GM12878 (cell line): Measurements from ENCODE around the gene BPNT1. TPM values are rescaled to one million over a fixed set of nuclear protein-coding genes. Genes with fewer than 3 reads are reported as not detected.
A peak's percentile ranks its signal among the peaks of the same experiment; 100 is the strongest.
"Not testable (repeated sequence)": the region's sequence is repeated elsewhere in the genome, so short reads cannot be mapped to it uniquely, and the experiment has no call there.

Experiments
- ATAC-seq: fragments of 200-7000 bp; cut with Tn5 transposase; 3 replicates; pipeline ENCODE4 v1.9.1; 2020; ENCODE audit warnings: mild to moderate bottlenecking, moderate library complexity
- BruUV-seq: library from RNA; stranded (reverse); fragments of 400-500 nt; replicated peaks from 2 replicates; lab custom pipeline; 2021; lab: Mats Ljungman, UMichigan
- CTCF ChIA-PET: fragments of 300-600 bp; sonication (Branson Sonifier 250); formaldehyde crosslinking; extraction: SDS; loops from one replicate; lab custom pipeline; 2021; ENCODE audit warnings: inconsistent platforms; lab: Yijun Ruan, JAX
- POLR2A ChIA-PET: fragments of 350-600 bp; formaldehyde crosslinking; extraction: SDS; loops from one replicate; lab custom pipeline; 2021; ENCODE audit warnings: inconsistent platforms; lab: Charles Lee
- RAD21 ChIA-PET: fragments of 300-600 bp; sonication (Branson Sonifier 250); formaldehyde crosslinking; loops from one replicate; lab custom pipeline; 2023; ENCODE audit warnings: antibody characterized with exemption; ENCODE audit not compliant: unreplicated experiment; lab: Charles Lee
- SMC1A ChIA-PET: fragments of 300-600 bp; sonication (Branson Sonifier 250); formaldehyde crosslinking; loops from one replicate; lab custom pipeline; 2023; ENCODE audit not compliant: unreplicated experiment, uncharacterized antibody; lab: Charles Lee
- DNase-seq: peaks from one replicate; pipeline ENCODE4 v3.0.0-alpha.2; 2011; ENCODE audit warnings: low read depth, low spot score
- FAIRE-seq: peaks from 3 replicates; lab custom pipeline; 2011; peaks lifted over from hg19 to GRCh38; lab: Jason Lieb, UNC
- H2AFZ ChIP-seq: 2 replicates; pipeline ENCODE4 v1.6.0; 2011; ENCODE audit warnings: low read depth, low read length, control low read depth; ENCODE audit not compliant: control insufficient read depth
- H3K27ac ChIP-seq: 2 replicates; pipeline ENCODE4 v1.5.1; 2011; ENCODE audit warnings: control low read depth; ENCODE audit not compliant: control insufficient read depth, insufficient read depth
- H3K27me3 ChIP-seq, 2 experiments: replicated peaks in 1 of 2; 2 replicates each; pipeline versions ENCODE4 v1.6.0 to v1.6.1; 2011; ENCODE audit warnings: low read length in 1 of 2; ENCODE audit not compliant: control insufficient read depth in 2 of 2, insufficient read depth in 2 of 2
- H3K36me3 ChIP-seq, 2 experiments: 2 replicates each; pipeline ENCODE4 v1.5.1; 2011; ENCODE audit warnings: low read length in 1 of 2; ENCODE audit not compliant: control insufficient read depth in 2 of 2, insufficient read depth in 2 of 2
- H3K4me1 ChIP-seq: 2 replicates; pipeline ENCODE4 v1.6.1; 2011; ENCODE audit warnings: mild to moderate bottlenecking, low read length, moderate library complexity, mixed read lengths; ENCODE audit not compliant: control insufficient read depth, insufficient read depth
- H3K4me2 ChIP-seq: 2 replicates; pipeline ENCODE4 v1.6.0; 2011; ENCODE audit warnings: control low read depth; ENCODE audit not compliant: control insufficient read depth, insufficient read depth
- H3K4me3 ChIP-seq: fragments of 200-600 bp; sonication (generic); 2 replicates; pipeline ENCODE4 v1.5.1; 2016
- H3K79me2 ChIP-seq: 2 replicates; pipeline ENCODE4 v1.6.0; 2011; ENCODE audit warnings: low read length; ENCODE audit not compliant: control insufficient read depth, insufficient read depth
- H3K9ac ChIP-seq: 2 replicates; pipeline ENCODE4 v1.8.0; 2011; ENCODE audit warnings: low read length, control low read depth, mixed read lengths; ENCODE audit not compliant: control insufficient read depth, insufficient read depth
- H3K9me3 ChIP-seq: replicated peaks from 3 replicates; pipeline ENCODE4 v1.5.1; 2011; ENCODE audit warnings: mild to moderate bottlenecking, low read length; ENCODE audit not compliant: control insufficient read depth, insufficient read depth
- H4K20me1 ChIP-seq: 2 replicates; pipeline ENCODE4 v1.6.0; 2011; ENCODE audit not compliant: control insufficient read depth, insufficient read depth
- ATF7 ChIP-seq: fragments of 450-650 bp; IDR thresholded peaks from 2 replicates; pipeline ENCODE4 v1.6.1; 2016; ENCODE audit warnings: low read depth, mild to moderate bottlenecking
- CREB1 ChIP-seq: IDR thresholded peaks from 2 replicates; pipeline ENCODE4 v1.6.1; 2012; ENCODE audit warnings: low read depth, mild to moderate bottlenecking, inconsistent platforms
- CREM ChIP-seq: IDR thresholded peaks from 2 replicates; pipeline ENCODE4 v1.6.1; 2014; ENCODE audit warnings: antibody characterized with exemption, low read depth
- CTCF ChIP-seq, 3 experiments: IDR thresholded peaks in 2 of 3; conservative IDR thresholded peaks in 1 of 3; 2 replicates each; pipeline ENCODE4 v1.5.1; 2011; ENCODE audit warnings: low read depth in 3 of 3, low read length in 3 of 3, mild to moderate bottlenecking in 3 of 3, control low read depth in 2 of 3, moderate library complexity in 2 of 3, inconsistent platforms in 1 of 3, mixed read lengths in 1 of 3; ENCODE audit not compliant: control insufficient read depth in 2 of 3, insufficient read depth in 1 of 3; ENCODE audit errors: extremely low read depth in 1 of 3
- DPF2 ChIP-seq: fragments of 450-650 bp; IDR thresholded peaks from 2 replicates; pipeline ENCODE4 v1.6.1; 2017; ENCODE audit warnings: mild to moderate bottlenecking
- GATAD2B ChIP-seq: fragments of 450-650 bp; conservative IDR thresholded peaks from 2 replicates; pipeline ENCODE4 v1.6.1; 2017; ENCODE audit warnings: low read depth, mild to moderate bottlenecking, moderate library complexity
- HDGF ChIP-seq: fragments of 450-650 bp; IDR thresholded peaks from 2 replicates; pipeline ENCODE4 v1.6.1; 2016; ENCODE audit warnings: antibody characterized with exemption
- IKZF1 ChIP-seq: fragments of 450-650 bp; conservative IDR thresholded peaks from 2 replicates; pipeline ENCODE4 v1.6.1; 2017; ENCODE audit warnings: antibody characterized with exemption, mild to moderate bottlenecking
- IKZF2 ChIP-seq, 2 experiments: fragments of 450-650 bp; IDR thresholded peaks; 2 replicates each; pipeline ENCODE4 v1.6.1; 2017; ENCODE audit warnings: mild to moderate bottlenecking in 2 of 2, moderate library complexity in 2 of 2
- NBN ChIP-seq: fragments of 450-650 bp; IDR thresholded peaks from 2 replicates; pipeline ENCODE4 v1.6.1; 2016
- NR2F1 ChIP-seq: fragments of 450-650 bp; conservative IDR thresholded peaks from 2 replicates; pipeline ENCODE4 v1.6.1; 2017; ENCODE audit warnings: mild to moderate bottlenecking
- PAX5 ChIP-seq: IDR thresholded peaks from 2 replicates; pipeline ENCODE4 v1.6.1; 2011; ENCODE audit warnings: low read depth, low read length, borderline replicate concordance
- RAD21 ChIP-seq: IDR thresholded peaks from 2 replicates; pipeline ENCODE4 v1.6.1; 2011; ENCODE audit warnings: mild to moderate bottlenecking, low read depth, low read length, moderate library complexity; ENCODE audit not compliant: insufficient read depth
- RUNX3 ChIP-seq: IDR thresholded peaks from 2 replicates; pipeline ENCODE4 v1.6.1; 2012; ENCODE audit warnings: low read length, inconsistent platforms
- SMARCA5 ChIP-seq: fragments of 450-650 bp; IDR thresholded peaks from 2 replicates; pipeline ENCODE4 v1.6.1; 2017; ENCODE audit warnings: mild to moderate bottlenecking
- SRF ChIP-seq, 2 experiments: IDR thresholded peaks; 2 replicates each; pipeline ENCODE4 v1.6.1; 2011; ENCODE audit warnings: low read depth in 2 of 2, low read length in 2 of 2, mild to moderate bottlenecking in 1 of 2, moderate library complexity in 1 of 2
- YY1 ChIP-seq: IDR thresholded peaks from 2 replicates; pipeline ENCODE4 v1.6.1; 2011; ENCODE audit warnings: low read depth, mild to moderate bottlenecking, low read length
- ZNF217 ChIP-seq: fragments of 450-650 bp; IDR thresholded peaks from 2 replicates; pipeline ENCODE4 v1.6.1; 2017; ENCODE audit warnings: antibody characterized with exemption, mild to moderate bottlenecking
- WGBS: methylation state at CpG from one replicate; pipeline ENCODE4 v1.1.6; 2016; ENCODE audit warnings: low lambda C conversion rate; ENCODE audit not compliant: insufficient replicate concordance, insufficient coverage; ENCODE audit errors: missing lambda C conversion rate; 5-methylcytosine and 5-hydroxymethylcytosine counted together
- in situ Hi-C: fragments of 300-500 bp; cut with MboI; formaldehyde crosslinking; loops from 9 replicates; pipeline ENCODE4 v1.14.3; 2018; ENCODE audit warnings: mixed read lengths
- intact Hi-C: fragments of 100-400 bp; cut with micrococcal nuclease; formaldehyde crosslinking; loops from one replicate; pipeline ENCODE4 v1.14.2; 2022; ENCODE audit not compliant: unreplicated experiment
- polyA plus RNA-seq, 11 experiments: library from polyadenylated mRNA; depleted of rRNA in 4 of 11; unstranded in 6 of 11; stranded (reverse) in 5 of 11; fragments of >200 nt; fragmentation: Nextera tagmentation in 4 of 11; fragmentation: Illumina TruSeq in 1 of 11; extraction: Ambion mirVana in 4 of 11; extraction: Trizol in 1 of 11; gene quantifications; 1 replicate in 1 of 11; 2 replicates in 10 of 11; pipeline versions ENCODE4 v1.2.1 to v1.2.3, GENCODE V29; 2011 to 2016; ENCODE audit warnings: inconsistent platforms in 2 of 11, missing spikeins in 2 of 11, low read depth in 1 of 11
- total RNA-seq, 4 experiments: library from RNA; depleted of rRNA in 3 of 4; stranded (reverse); fragments of >200 nt in 3 of 4; fragmentation: Illumina TruSeq in 1 of 4; extraction: Trizol in 1 of 4; gene quantifications; 2 replicates each; pipeline versions ENCODE4 v1.2.1 to v1.2.3, GENCODE V29; 2013 to 2021
- TF ChIP-seq, protein P1 (sequence below): fragments of 450-650 bp; IDR thresholded peaks from 2 replicates; pipeline ENCODE4 v1.6.1; 2017; ENCODE audit warnings: mild to moderate bottlenecking

Gene BPNT1
- total and polyA plus RNA-seq, 10 of the 15 experiments (the other 5 are each of a cell fraction or from before 2014, with no cell fraction given): 35.5 to 78.4 (median 45.4) TPM

DNA sequence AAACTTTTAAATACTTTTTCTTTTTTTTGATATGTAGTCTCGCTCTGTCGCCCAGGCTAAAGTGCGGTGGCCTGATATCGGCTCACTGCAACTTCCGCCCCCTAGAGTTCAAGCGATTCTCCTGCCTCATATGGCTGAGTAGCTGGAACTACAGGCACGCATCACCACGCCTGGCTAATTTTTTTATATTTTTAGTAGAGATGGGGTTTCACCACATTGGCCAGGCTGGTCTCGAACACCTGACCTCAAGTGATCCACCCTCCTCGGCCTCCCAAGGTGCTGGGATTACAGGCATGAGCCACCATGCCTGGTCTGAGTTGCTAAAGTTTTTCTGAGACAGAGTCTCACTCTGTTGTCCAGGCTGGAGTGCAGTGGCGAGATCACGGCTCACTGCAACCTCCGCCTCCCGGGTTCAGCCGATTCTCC, 3.3 kb downstream of the BPNT1 start:
- ATAC-seq: peak; percentile 76
- H3K27me3 ChIP-seq, H3K36me3 ChIP-seq, H4K20me1 ChIP-seq, H3K4me1 ChIP-seq, POLR2A ChIA-PET, in situ Hi-C loops, H3K9me3 ChIP-seq, BruUV-seq: not testable (repeated sequence)
- intact Hi-C loops: loop anchor here (1.0 to 10.0 kb wide), 2 partner anchors 40 to 91 kb away; partner anchors contain the start of gene EPRS1
- RAD21 ChIA-PET: interaction anchor here (1.4 kb wide), 1 partner anchor 42 kb away, joined by 3 read pairs; no protein-coding TSS in a partner anchor
- TF ChIP-seq YY1 (peak; percentile 48; the same call in 1 of the 2 replicates), CREM (0 out of 2 replicates have a peak, but pooled peaks have one; percentile 38), NBN (peak; percentile 58; the same call in 1 of the 2 replicates), ZNF217 (peak; percentile 84), CREB1 (0 out of 2 replicates have a peak, but pooled peaks have one; percentile 17), CTCF (IDR thresholded peaks at IDR 0.05 in 2 of 3, conservative IDR thresholded peaks at IDR 0.05 in 1 of 3; ENCODE audit: control insufficient read depth in 2 of 3, extremely low read depth in 1 of 3, insufficient read depth in 1 of 3, low read depth in 3 of 3, low read length in 3 of 3) (peak; percentile 49 to 66 (median 56)), HDGF (peak; percentile 69; the same call in 1 of the 2 replicates), RUNX3 (peak; percentile 51), NR2F1 (0 out of 2 replicates have a peak, but pooled peaks have one; percentile 29), SMARCA5 (peak; percentile 50; the same call in 1 of the 2 replicates), IKZF1 (peak; percentile 34; the same call in 1 of the 2 replicates), IKZF2 (IDR thresholded peaks at IDR 0.05) (0 out of 4 replicates have a peak, but pooled peaks of 1 of the 2 experiments have one; percentile 24), ATF7 (0 out of 2 replicates have a peak, but pooled peaks have one; percentile 20), DPF2 (0 out of 2 replicates have a peak, but pooled peaks have one; percentile 12), GATAD2B (0 out of 2 replicates have a peak, but pooled peaks have one; percentile 44), RAD21 (peak; percentile 41; the same call in 1 of the 2 replicates), PAX5 (peak; percentile 84), SRF (IDR thresholded peaks at IDR 0.05; ENCODE audit: low read depth in 2 of 2, low read length in 2 of 2) (0 out of 4 replicates have a peak, but pooled peaks of 1 of the 2 experiments have one; percentile 32)
- TF ChIP-seq, protein P1, sequence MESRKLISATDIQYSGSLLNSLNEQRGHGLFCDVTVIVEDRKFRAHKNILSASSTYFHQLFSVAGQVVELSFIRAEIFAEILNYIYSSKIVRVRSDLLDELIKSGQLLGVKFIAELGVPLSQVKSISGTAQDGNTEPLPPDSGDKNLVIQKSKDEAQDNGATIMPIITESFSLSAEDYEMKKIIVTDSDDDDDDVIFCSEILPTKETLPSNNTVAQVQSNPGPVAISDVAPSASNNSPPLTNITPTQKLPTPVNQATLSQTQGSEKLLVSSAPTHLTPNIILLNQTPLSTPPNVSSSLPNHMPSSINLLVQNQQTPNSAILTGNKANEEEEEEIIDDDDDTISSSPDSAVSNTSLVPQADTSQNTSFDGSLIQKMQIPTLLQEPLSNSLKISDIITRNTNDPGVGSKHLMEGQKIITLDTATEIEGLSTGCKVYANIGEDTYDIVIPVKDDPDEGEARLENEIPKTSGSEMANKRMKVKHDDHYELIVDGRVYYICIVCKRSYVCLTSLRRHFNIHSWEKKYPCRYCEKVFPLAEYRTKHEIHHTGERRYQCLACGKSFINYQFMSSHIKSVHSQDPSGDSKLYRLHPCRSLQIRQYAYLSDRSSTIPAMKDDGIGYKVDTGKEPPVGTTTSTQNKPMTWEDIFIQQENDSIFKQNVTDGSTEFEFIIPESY: 0 out of 2 replicates have a peak, but pooled peaks have one; percentile 14
- SMC1A ChIA-PET: interaction anchor here (0.6 to 1.7 kb wide), 5 partner anchors 17 to 1459 kb away, joined by 3 to 5 read pairs (median 4); no protein-coding TSS in a partner anchor
- Histone ChIP-seq H3K9ac (peak overlapping the region; percentile 4; the same call in 1 of the 2 replicates), H3K27ac (peak overlapping the region; percentile 64), H3K4me3 (peak overlapping the region; percentile 46; the same call in 1 of the 2 replicates), H3K4me2 (peak overlapping the region; percentile 65), H3K79me2 (peaks cover 25% of the 10 kb centered on the region), H2AFZ (peak overlapping the region; percentile 61)
- FAIRE-seq: peak; percentile 44
- DNase-seq: peak; percentile 43
- CTCF ChIA-PET: interaction anchor here (0.7 to 4.7 kb wide), 10 partner anchors 13 to 96 kb away, joined by 3 to 24 read pairs (median 4); no protein-coding TSS in a partner anchor
- 1% methylated on average over 15 of the region's 15 CpGs for WGBS
